Retinal pigment epithelial cell (primary cell): ENCODE data around the gene ERCC3.
A peak's percentile ranks its signal among the peaks of the same experiment; 100 is the strongest.

Source experiments
- DNase-seq: peaks from one replicate; pipeline ENCODE4 v3.0.0-alpha.2; 2010; ENCODE audit warnings: low read depth
- H3K4me3 ChIP-seq: 2 replicates; pipeline ENCODE4 v1.5.1; 2011; ENCODE audit warnings: mild to moderate bottlenecking, low read length, control low read depth, moderate library complexity
- TF ChIP-seq, protein P1 (sequence below): conservative IDR thresholded peaks from 2 replicates; pipeline ENCODE4 v1.5.1; 2011; ENCODE audit warnings: low read depth, low read length, control low read depth, inconsistent platforms

ERCC3 gene

DNA sequence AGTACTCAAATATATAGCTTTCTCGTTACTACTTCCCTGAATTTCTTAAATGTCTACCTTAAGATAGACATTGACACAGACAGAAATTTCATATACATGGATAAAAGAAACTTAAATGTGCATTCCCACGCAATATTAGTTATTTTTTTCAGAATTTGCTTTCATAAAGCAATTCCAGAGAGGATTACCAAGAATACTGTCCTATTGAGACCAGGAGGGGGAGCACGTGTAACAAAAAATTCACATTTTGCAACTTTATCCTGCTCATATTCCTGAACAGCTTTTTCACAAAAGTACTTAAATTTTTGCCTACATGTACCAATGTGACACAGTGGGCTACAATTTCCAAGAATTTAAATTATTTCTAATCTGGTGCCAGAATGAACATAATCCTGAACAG lies 30.7 kb upstream of the ERCC3 start:
- no peak overlapping the region for H3K4me3 ChIP-seq
- DNase-seq, result peak; percentile 19
- TF ChIP-seq, protein P1, sequence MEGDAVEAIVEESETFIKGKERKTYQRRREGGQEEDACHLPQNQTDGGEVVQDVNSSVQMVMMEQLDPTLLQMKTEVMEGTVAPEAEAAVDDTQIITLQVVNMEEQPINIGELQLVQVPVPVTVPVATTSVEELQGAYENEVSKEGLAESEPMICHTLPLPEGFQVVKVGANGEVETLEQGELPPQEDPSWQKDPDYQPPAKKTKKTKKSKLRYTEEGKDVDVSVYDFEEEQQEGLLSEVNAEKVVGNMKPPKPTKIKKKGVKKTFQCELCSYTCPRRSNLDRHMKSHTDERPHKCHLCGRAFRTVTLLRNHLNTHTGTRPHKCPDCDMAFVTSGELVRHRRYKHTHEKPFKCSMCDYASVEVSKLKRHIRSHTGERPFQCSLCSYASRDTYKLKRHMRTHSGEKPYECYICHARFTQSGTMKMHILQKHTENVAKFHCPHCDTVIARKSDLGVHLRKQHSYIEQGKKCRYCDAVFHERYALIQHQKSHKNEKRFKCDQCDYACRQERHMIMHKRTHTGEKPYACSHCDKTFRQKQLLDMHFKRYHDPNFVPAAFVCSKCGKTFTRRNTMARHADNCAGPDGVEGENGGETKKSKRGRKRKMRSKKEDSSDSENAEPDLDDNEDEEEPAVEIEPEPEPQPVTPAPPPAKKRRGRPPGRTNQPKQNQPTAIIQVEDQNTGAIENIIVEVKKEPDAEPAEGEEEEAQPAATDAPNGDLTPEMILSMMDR, result peak; percentile 69

DNA sequence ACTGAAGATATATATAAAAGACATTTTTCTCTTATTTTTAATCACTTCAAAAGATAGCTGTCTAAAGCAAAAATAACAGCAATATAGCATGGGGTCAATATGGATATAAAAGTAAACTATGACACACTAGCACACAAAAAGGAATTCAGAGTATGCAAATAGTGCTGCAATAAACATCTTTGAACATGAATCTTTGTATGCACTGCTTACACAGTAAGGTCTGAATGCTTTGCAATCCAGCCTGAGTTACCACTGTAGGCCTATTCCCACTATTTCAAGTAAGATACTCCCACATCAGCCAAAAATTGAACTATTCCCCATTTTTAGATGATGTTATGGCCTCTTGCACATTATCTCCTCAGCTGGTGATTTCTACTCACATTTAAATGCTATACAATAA lies 27.4 kb upstream of the ERCC3 start:
- DNase-seq, result no peak
- no peak overlapping the region for H3K4me3 ChIP-seq
- TF ChIP-seq, protein P1, result no peak

DNA sequence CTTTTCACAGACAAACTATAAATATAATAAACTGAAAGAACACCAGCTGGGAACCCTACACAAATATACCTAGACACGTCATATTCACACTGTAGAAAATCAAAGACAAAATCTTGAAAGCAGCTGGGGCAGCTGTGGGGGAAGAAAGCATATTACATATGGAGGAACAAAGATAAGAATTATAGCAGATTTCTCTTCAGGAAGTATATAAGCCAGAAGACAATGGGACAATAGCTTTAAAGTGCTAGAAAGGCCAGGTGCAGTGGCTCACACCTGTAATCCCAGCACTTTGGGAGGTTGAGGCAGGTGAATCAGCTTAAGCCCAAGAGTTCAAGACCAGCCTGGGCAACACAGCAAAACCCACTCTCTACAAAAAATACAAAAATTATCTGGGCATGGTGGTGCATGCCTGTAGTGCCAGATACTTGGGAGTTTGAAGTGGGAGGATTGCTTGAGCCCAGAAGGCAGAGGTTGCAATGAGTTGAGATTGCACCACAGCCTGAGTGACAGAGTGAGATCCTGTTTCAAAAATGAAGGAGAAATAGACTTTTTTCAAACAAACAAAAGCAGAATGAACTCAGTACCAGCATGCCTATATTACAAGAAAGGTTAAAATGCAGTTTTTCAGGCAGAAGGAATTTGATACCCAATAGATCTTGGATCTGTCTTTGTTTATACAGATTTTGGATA lies 26.8 kb upstream of the ERCC3 start:
- no peak for DNase-seq
- TF ChIP-seq, protein P1, result no peak
- H3K4me3 ChIP-seq, result no peak overlapping the region

DNA sequence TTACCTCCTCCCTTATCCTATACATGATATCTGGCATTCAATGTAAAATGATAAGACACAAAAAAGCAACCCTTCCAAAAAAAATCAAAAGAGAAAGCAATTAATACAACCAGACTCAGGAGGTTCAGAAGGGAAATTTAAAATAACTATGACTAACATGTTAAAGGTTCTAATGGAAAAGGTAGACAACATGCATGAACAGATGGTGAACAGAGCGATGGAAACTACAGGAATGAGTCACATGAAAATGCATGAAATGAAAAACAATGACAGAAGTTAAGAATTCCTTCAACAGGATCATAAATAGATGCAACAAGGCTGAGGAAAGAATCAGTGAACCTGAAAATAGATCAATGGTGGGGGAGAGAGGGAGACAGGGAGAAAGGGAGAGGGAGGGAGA lies 26.1 kb upstream of the ERCC3 start:
- TF ChIP-seq, protein P1, result no peak
- no peak overlapping the region for H3K4me3 ChIP-seq
- no peak for DNase-seq

DNA sequence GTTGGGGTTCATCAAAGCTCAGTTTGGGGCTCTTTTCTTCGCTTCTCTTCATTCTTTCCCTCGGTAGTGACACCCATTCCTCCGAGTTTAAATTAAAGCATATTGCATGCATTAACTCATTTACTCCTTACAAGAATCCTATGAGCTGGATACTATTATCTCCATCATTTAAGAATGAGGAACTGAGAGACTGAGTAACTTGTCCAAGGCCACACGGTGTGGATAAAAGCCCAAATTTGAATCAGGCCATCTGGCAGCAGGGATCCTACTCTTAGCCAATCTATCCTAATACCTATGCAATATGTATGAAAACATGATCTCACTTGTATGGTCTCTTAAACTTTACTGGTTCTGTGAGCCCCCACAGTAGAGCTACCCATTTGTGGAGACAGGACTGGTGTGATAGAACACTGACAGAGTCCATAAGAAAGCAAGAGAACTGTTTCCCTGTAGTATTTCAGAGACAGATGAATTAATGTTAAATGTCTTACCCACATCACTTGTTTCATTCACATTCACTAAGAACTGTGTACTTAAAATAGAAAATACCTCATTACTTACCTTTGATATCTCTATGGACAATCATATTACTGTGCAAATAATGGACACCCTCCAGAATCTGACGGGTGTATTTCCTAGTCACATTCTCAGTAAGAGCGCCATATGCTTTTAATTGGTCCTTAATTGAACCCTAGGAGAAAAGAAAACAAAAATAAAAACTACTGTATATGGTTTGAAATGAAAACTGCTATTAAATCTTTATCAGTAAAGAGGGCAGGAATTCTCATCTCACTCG lies 20.4 kb upstream of the ERCC3 start:
- no peak overlapping the region for H3K4me3 ChIP-seq
- no peak for DNase-seq
- TF ChIP-seq, protein P1, result no peak

DNA sequence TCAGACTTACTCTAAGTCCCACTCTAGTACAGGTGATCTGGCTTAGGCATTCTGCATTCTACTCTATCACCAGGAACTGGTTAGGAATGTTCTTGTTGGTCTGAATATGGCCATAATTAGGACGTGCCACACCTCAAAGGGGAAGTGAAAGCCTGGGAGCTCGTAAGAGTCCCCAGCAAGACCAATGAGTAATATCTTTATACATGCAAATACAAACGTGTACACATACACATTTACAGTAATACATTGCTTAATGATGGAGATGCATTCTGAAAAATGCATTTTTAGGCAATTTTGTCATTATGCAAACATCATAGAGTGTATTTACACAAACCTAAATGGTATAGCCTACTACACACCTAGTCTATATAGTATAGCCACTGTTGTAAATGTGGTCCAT lies 19.5 kb upstream of the ERCC3 start:
- no peak overlapping the region for H3K4me3 ChIP-seq
- TF ChIP-seq, protein P1, result no peak
- DNase-seq, result no peak

DNA sequence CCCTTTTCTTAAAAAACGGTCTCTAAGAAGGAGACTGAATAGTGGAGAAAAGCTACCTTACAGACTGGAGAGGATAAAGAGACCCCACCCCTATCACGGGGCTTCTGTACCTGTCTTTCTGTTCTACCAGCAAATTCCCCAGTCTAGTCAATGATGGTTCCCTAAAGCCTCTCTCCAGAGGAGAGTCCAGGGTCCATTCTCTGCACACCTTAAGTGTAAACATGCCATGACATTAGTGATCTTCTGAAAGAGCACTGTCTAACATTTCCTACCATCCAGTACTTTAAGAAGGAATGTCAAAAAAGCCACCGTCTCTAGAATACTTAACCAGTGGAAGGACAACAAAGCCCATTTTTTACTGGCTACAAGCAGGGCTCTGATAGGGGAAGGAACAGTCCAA lies 17.0 kb upstream of the ERCC3 start:
- no peak overlapping the region for H3K4me3 ChIP-seq
- TF ChIP-seq, protein P1, result no peak
- no peak for DNase-seq
